ENCODE data around the gene SHISAL2A. TPM values are rescaled to one million over a fixed set of nuclear protein-coding genes. Genes with fewer than 3 reads are reported as not detected.

The SHISAL2A gene
- 1 to 10 TPM; 8.1 to 9.8 TPM for total RNA-seq

DNA sequence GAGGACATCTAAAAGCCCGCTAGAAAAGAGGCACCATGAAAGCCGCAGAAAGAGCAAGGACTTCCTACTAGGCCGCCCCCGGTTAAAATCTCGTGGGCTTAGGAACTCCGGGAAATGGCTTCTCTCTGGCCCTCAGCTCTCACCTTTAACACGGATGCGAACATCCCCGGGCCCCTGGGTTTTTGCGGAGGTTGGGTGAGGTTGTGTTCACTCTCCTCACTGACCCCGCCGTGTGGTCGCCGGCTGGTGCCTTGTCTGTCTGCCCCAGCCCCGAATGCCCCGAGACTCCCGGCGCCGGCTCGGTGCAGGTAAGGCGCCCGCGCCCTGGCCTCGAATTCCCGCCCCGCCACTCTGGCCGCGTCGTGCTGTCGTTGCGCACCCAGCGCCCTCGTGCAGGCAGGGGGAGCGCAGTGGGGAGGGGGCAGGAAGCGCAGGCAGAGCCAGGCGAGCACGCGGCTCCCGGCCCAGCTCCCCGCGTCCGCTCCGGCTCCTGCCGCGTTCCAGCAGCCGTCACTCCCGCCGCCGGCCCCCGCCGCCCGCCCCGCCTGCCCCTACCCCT, at the start of gene SHISAL2A:
SHISAL2A (plus strand) TSS at position 437 of the 559 bp plus-strand sequence. CDS start 326 bp downstream, outside the sequence.
- DNase-seq (peak; percentile 77), ATAC-seq (peak; percentile 28)
- Mint-ChIP-seq H3K4me1 (peaks cover 48% of the 10 kb centered on the region), H3K27me3 (no peaks in the 10 kb centered on the region), H3K27ac (peak within 1 kb of the TSS; percentile 85), H3K9me3 (ENCODE audit: low read depth) (no peaks in the 10 kb centered on the region), H3K36me3 (ENCODE audit: low read depth) (no peaks in the 10 kb centered on the region), H3K4me3 (peak within 1 kb of the TSS; percentile 74)
- intact Hi-C loops (cut with DNase I, micrococcal nuclease): loop anchor here in 1 of 2 experiments (1.0 to 10.0 kb wide), 4 partner anchors 31 to 292 kb away; partner anchors contain the start of genes ECHDC2, GPX7, ORC1 and PRPF38A
- ChIA-PET POLR2A (interaction anchor here (0.6 to 1.0 kb wide), 3 partner anchors 79 to 1430 kb away, joined by 3 to 4 read pairs (median 4); partner anchors contain the start of gene TUT4), CTCF (interaction anchor here (0.6 to 1.2 kb wide), 4 partner anchors 9 to 37 kb away, joined by 3 to 4 read pairs (median 3); no protein-coding TSS in a partner anchor)

DNA sequence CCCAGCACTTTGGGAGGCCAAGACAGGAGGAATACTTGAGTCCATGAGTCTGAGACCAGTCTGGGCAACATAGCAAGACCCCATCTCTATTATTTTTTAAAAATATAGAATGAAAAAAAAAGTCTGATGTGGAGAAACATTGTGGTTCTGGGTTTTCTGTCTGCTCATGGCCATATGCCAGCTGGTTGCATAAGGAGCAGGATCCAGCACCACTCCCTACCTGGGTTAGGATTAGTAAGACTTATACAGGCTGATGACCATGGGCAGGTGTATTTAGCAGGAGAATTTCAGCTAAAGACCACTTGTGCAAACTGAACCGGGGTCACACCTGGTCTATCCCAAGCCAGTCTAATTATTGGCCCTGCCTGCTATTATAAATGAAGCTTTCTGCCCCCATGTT, 47.5 kb upstream of the SHISAL2A start:
- ChIA-PET CTCF (interaction anchor here (0.6 kb wide), 2 partner anchors 31 to 44 kb away, joined by 3 read pairs; no protein-coding TSS in a partner anchor), POLR2A (no interaction called here)
- H3K9me3 Mint-ChIP-seq (ENCODE audit: low read depth): no peaks in the 10 kb centered on the region
- H3K4me3 Mint-ChIP-seq: no peak overlapping the region
- no peaks in the 10 kb centered on the region for H3K27me3 Mint-ChIP-seq
- no peak overlapping the region for H3K27ac Mint-ChIP-seq
- intact Hi-C loops (cut with DNase I, micrococcal nuclease): no loop called here
- DNase-seq (no peak), ATAC-seq (no peak)
- no peaks in the 10 kb centered on the region for H3K36me3 Mint-ChIP-seq (ENCODE audit: low read depth)
- H3K4me1 Mint-ChIP-seq: no peaks in the 10 kb centered on the region

DNA sequence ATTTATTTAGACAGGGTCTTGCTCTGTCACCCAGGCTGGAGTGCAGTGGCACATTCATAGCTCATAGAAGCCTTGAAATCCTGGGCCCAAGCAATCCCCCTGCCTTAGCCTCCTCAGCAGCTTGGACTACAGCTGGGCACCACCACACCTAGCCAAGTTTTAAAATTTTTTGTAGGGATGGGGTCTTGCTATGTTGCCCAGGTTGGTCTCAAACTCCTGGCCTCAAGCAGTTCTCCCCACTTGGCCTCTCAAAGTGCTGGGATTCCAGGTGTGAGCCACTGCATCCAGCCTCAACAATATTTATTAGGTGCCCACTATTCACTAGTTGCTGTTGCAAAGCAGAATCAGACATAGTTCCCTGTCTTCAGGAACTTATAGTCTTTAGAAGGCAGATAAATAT, 44.9 kb upstream of the SHISAL2A start:
- ATAC-seq: no peak
- POLR2A ChIA-PET: no interaction called here
- intact Hi-C loops (cut with DNase I, micrococcal nuclease): no loop called here

GRCh38 chr1:52588535-52588934, 44.4 kb upstream of the SHISAL2A start:
- H3K27ac Mint-ChIP-seq: no peak overlapping the region
- no peak for ATAC-seq
- no peaks in the 10 kb centered on the region for H3K4me1 Mint-ChIP-seq
- H3K9me3 Mint-ChIP-seq (ENCODE audit: low read depth): no peaks in the 10 kb centered on the region
- CTCF ChIA-PET: no interaction called here
- POLR2A ChIA-PET: no interaction called here
- H3K4me3 Mint-ChIP-seq: no peak overlapping the region
- H3K36me3 Mint-ChIP-seq (ENCODE audit: low read depth): no peaks in the 10 kb centered on the region
- intact Hi-C loops (cut with DNase I, micrococcal nuclease): no loop called here
- no peaks in the 10 kb centered on the region for H3K27me3 Mint-ChIP-seq
- DNase-seq: no peak

More for the DNA sequence above, 44.9 kb upstream of the SHISAL2A start:
- no peak overlapping the region for H3K4me3 Mint-ChIP-seq
- H3K27me3 Mint-ChIP-seq: no peaks in the 10 kb centered on the region
- DNase-seq: no peak
- CTCF ChIA-PET: no interaction called here
- H3K27ac Mint-ChIP-seq: no peak overlapping the region
- no peaks in the 10 kb centered on the region for H3K4me1 Mint-ChIP-seq
- no peaks in the 10 kb centered on the region for H3K9me3 Mint-ChIP-seq (ENCODE audit: low read depth)
- no peaks in the 10 kb centered on the region for H3K36me3 Mint-ChIP-seq (ENCODE audit: low read depth)

DNA sequence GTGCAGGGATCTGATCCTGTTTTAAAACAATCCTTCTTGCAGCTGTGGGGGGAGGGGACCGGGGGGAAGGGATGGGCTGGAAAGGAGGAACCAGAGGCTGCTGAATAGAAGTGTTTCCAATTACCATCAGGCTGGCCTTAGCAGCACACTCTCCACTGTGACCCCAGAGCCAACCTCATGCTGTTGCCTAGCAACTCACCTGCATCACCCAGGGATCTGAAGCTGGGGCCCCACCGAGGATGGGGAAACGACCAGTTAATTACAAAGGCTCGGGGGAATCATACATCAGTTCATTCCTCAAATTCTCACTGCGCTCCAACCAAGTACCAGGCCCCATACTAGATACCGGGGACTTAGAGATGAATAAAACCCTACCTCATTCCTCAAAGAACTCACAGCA, 42.7 kb upstream of the SHISAL2A start:
- no peak overlapping the region for H3K27ac Mint-ChIP-seq
- POLR2A ChIA-PET: no interaction called here
- H3K36me3 Mint-ChIP-seq (ENCODE audit: low read depth): no peaks in the 10 kb centered on the region

GRCh38 chr1:52592637-52593323, 40.2 kb upstream of the SHISAL2A start:
- H3K4me3 Mint-ChIP-seq: no peak overlapping the region
- ATAC-seq: no peak
- H3K4me1 Mint-ChIP-seq: no peaks in the 10 kb centered on the region
- intact Hi-C loops (cut with DNase I, micrococcal nuclease): no loop called here
- POLR2A ChIA-PET: no interaction called here
- H3K9me3 Mint-ChIP-seq (ENCODE audit: low read depth): no peaks in the 10 kb centered on the region
- CTCF ChIA-PET: interaction anchor here (0.6 to 1.1 kb wide), 4 partner anchors 11 to 123 kb away, joined by 3 read pairs; no protein-coding TSS in a partner anchor
- no peak overlapping the region for H3K27ac Mint-ChIP-seq
- no peaks in the 10 kb centered on the region for H3K36me3 Mint-ChIP-seq (ENCODE audit: low read depth)
- H3K27me3 Mint-ChIP-seq: no peaks in the 10 kb centered on the region
- no peak for DNase-seq

More for the DNA sequence above, 42.7 kb upstream of the SHISAL2A start:
- DNase-seq (no peak), ATAC-seq (no peak)
- Mint-ChIP-seq H3K9me3 (ENCODE audit: low read depth) (no peaks in the 10 kb centered on the region), H3K4me3 (no peak overlapping the region), H3K4me1 (no peaks in the 10 kb centered on the region), H3K27me3 (no peaks in the 10 kb centered on the region)
- CTCF ChIA-PET: no interaction called here
- intact Hi-C loops (cut with DNase I, micrococcal nuclease): no loop called here

GRCh38 chr1:52593495-52593894, 39.5 kb upstream of the SHISAL2A start:
- no peak overlapping the region for H3K27ac Mint-ChIP-seq
- intact Hi-C loops (cut with DNase I, micrococcal nuclease): no loop called here
- H3K9me3 Mint-ChIP-seq (ENCODE audit: low read depth): no peaks in the 10 kb centered on the region
- H3K36me3 Mint-ChIP-seq (ENCODE audit: low read depth): no peaks in the 10 kb centered on the region
- H3K4me1 Mint-ChIP-seq: no peaks in the 10 kb centered on the region
- H3K4me3 Mint-ChIP-seq: no peak overlapping the region
- CTCF ChIA-PET: interaction anchor here (0.6 to 1.1 kb wide), 3 partner anchors 14 to 124 kb away, joined by 3 read pairs; no protein-coding TSS in a partner anchor
- POLR2A ChIA-PET: no interaction called here
- ATAC-seq (no peak), DNase-seq (no peak)
- no peaks in the 10 kb centered on the region for H3K27me3 Mint-ChIP-seq

GRCh38 chr1:52595061-52595460, 37.9 kb upstream of the SHISAL2A start:
- H3K4me3 Mint-ChIP-seq: no peak overlapping the region
- intact Hi-C loops (cut with DNase I, micrococcal nuclease): no loop called here
- no peaks in the 10 kb centered on the region for H3K27me3 Mint-ChIP-seq
- H3K9me3 Mint-ChIP-seq (ENCODE audit: low read depth): peaks cover 3% of the 10 kb centered on the region
- DNase-seq: no peak
- H3K27ac Mint-ChIP-seq: no peak overlapping the region
- CTCF ChIA-PET: no interaction called here
- no peaks in the 10 kb centered on the region for H3K36me3 Mint-ChIP-seq (ENCODE audit: low read depth)
- POLR2A ChIA-PET: no interaction called here
- no peaks in the 10 kb centered on the region for H3K4me1 Mint-ChIP-seq
- no peak for ATAC-seq

- H3K4me1 Mint-ChIP-seq: peaks cover 13% of the 10 kb centered on the region
- H3K9me3 Mint-ChIP-seq (ENCODE audit: low read depth): peaks cover 3% of the 10 kb centered on the region
- intact Hi-C loops (cut with DNase I, micrococcal nuclease): no loop called here
- no peak for DNase-seq
- H3K27ac Mint-ChIP-seq: no peak overlapping the region
- peaks cover 3% of the 10 kb centered on the region for H3K36me3 Mint-ChIP-seq (ENCODE audit: low read depth)
- ChIA-PET CTCF (no interaction called here), POLR2A (interaction anchor here (0.7 kb wide), 1 partner anchor 292 kb away, joined by 4 read pairs; no protein-coding TSS in a partner anchor)
- ATAC-seq: no peak
- no peaks in the 10 kb centered on the region for H3K27me3 Mint-ChIP-seq
- no peak overlapping the region for H3K4me3 Mint-ChIP-seq
These were observed 35.1 kb upstream of the SHISAL2A start for GRCh38 chr1:52597912-52598311.

DNA sequence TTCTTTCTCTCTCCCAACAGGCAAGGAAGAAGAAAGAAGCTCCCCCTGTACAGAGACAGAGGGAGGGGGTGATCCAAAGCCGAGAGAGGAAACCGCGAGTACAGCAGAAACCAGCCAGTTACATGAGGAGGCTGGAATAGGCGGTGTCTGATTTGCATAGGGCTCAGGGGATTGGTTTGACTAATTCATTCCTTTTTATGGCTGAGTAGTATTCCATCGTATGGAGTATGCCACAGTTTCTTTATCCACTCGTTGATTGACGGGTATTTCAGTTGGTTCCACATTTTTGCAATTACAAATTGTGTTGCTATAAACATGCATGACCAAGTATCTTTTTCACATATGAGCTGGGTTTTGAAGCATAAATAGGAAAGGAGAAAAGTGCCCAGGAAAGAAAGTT, 34.2 kb upstream of the SHISAL2A start:
- intact Hi-C loops (cut with DNase I, micrococcal nuclease): no loop called here
- CTCF ChIA-PET: interaction anchor here (0.7 kb wide), 1 partner anchor 87 kb away, joined by 3 read pairs; no protein-coding TSS in a partner anchor
- POLR2A ChIA-PET: interaction anchor here (0.7 kb wide), 1 partner anchor 292 kb away, joined by 4 read pairs; no protein-coding TSS in a partner anchor
- no peaks in the 10 kb centered on the region for H3K27me3 Mint-ChIP-seq
- peaks cover 21% of the 10 kb centered on the region for H3K4me1 Mint-ChIP-seq
- no peak overlapping the region for H3K27ac Mint-ChIP-seq
- no peak overlapping the region for H3K4me3 Mint-ChIP-seq
- peaks cover 5% of the 10 kb centered on the region for H3K36me3 Mint-ChIP-seq (ENCODE audit: low read depth)
- peaks cover 3% of the 10 kb centered on the region for H3K9me3 Mint-ChIP-seq (ENCODE audit: low read depth)
- DNase-seq: no peak
- ATAC-seq: no peak

- no peak for DNase-seq
- peaks cover 3% of the 10 kb centered on the region for H3K9me3 Mint-ChIP-seq (ENCODE audit: low read depth)
- H3K27ac Mint-ChIP-seq: no peak overlapping the region
- intact Hi-C loops (cut with DNase I, micrococcal nuclease): no loop called here
- no peak for ATAC-seq
- H3K4me3 Mint-ChIP-seq: no peak overlapping the region
- CTCF ChIA-PET: interaction anchor here (0.7 to 1.0 kb wide), 3 partner anchors 35 to 155 kb away, joined by 3 read pairs; no protein-coding TSS in a partner anchor
- no peaks in the 10 kb centered on the region for H3K27me3 Mint-ChIP-seq
- H3K4me1 Mint-ChIP-seq: peaks cover 25% of the 10 kb centered on the region
- POLR2A ChIA-PET: interaction anchor here (0.6 kb wide), 1 partner anchor 196 kb away, joined by 6 read pairs; no protein-coding TSS in a partner anchor
- peaks cover 8% of the 10 kb centered on the region for H3K36me3 Mint-ChIP-seq (ENCODE audit: low read depth)
These were observed 33.7 kb upstream of the SHISAL2A start for GRCh38 chr1:52599236-52599635.

All from activated CD4-positive, alpha-beta T cell treated with anti-CD3 and anti-CD28 coated beads for 36 hours (primary cell).